BLaER1 treated with 17β-estradiol and CSF1 and Interleukin-3, amounts not matched to agents 10 nM and 100 nM (cell line): ENCODE results near the gene SERF2.
"Not testable (repeated sequence)": the region's sequence is repeated elsewhere in the genome, so short reads cannot be mapped to it uniquely, and the experiment has no call there.

Source experiments
- H3K27ac ChIP-seq, 11 experiments: shearing (Covaris generic); formaldehyde crosslinking; 2 replicates each; pipeline ENCODE4 v1.8.1; 2022
- H3K27me3 ChIP-seq, 11 experiments: shearing (Covaris generic); formaldehyde crosslinking; 2 replicates each; pipeline ENCODE4 v1.8.1; 2022
- H3K36me3 ChIP-seq, 11 experiments: shearing (Covaris generic); formaldehyde crosslinking; 2 replicates each; pipeline ENCODE4 v1.8.1; 2022
- H3K4me1 ChIP-seq, 10 experiments: shearing (Covaris generic); formaldehyde crosslinking; 2 replicates each; pipeline ENCODE4 v1.8.1; 2022
- H3K4me2 ChIP-seq, 11 experiments: shearing (Covaris generic); formaldehyde crosslinking; 2 replicates each; pipeline ENCODE4 v1.8.1; 2022
- H3K4me3 ChIP-seq, 10 experiments: shearing (Covaris generic); formaldehyde crosslinking; 2 replicates each; pipeline ENCODE4 v1.8.1; 2022
- H3K9ac ChIP-seq, 11 experiments: shearing (Covaris generic); formaldehyde crosslinking; 2 replicates each; pipeline ENCODE4 v1.8.1; 2022
- H3K9me3 ChIP-seq, 11 experiments: shearing (Covaris generic); formaldehyde crosslinking; replicated peaks in 1 of 11; 2 replicates each; pipeline ENCODE4 v1.8.1; 2022
- H4K20me1 ChIP-seq, 11 experiments: shearing (Covaris generic); formaldehyde crosslinking; 2 replicates each; pipeline ENCODE4 v1.8.1; 2022
- Cebpa-rat ChIP-seq, 11 experiments: shearing (Covaris generic); IDR thresholded peaks; 2 replicates each; pipeline ENCODE4 v1.8.1; 2022

Gene SERF2

DNA sequence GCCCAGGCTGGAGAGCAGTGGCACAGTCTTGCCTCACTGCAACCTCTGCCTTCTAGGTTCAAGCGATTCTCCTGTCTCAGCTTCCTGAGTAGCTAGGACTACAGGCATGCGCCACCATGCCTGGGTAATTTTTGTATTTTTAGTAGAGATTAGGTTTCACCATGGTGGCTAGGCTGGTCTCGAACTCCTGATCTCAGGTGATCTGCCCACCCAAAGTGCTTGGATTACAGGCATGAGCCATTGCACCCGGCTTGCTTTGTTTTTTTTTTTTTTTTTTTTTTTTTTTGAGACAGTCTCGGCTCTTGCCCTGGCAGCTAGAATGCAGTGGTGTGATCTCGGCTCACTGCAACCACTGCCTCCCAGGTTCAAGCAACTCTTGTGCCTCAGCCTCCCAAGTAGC is 40.4 kb downstream of the SERF2 start:
- peaks cover 19 to 50% (median 38%) of the 10 kb centered on the region in 10 experiments for H3K4me1 ChIP-seq
- H3K27me3 ChIP-seq, H3K9me3 ChIP-seq, H3K27ac ChIP-seq, H3K4me3 ChIP-seq: not testable (repeated sequence)
- H3K9ac ChIP-seq: peak overlapping the region in 1 of 11 experiments; percentile 4; a peak in 1 of 22 replicates
- H3K4me2 ChIP-seq: peak overlapping the region in 6 of 11 experiments; percentile 0 to 94 (median 20); a peak in 4 of 22 replicates
- peaks cover 8 to 92% (median 62%) of the 10 kb centered on the region in 11 experiments; a peak in 20 of 22 replicates for H3K36me3 ChIP-seq
- peaks cover 0 to 25% (median 9%) of the 10 kb centered on the region in 11 experiments; a peak in 7 of 22 replicates for H4K20me1 ChIP-seq

GRCh38 chr15:43845421-43845820 is 53.3 kb downstream of the SERF2 start:
- Histone ChIP-seq H3K36me3 (peaks cover 5 to 99% (median 91%) of the 10 kb centered on the region in 11 experiments; a peak in 20 of 22 replicates), H4K20me1 (peaks cover 0 to 5% (median 0%) of the 10 kb centered on the region in 11 experiments; a peak in 1 of 22 replicates), H3K27ac (no peak overlapping the region), H3K4me3 (no peak overlapping the region), H3K4me2 (no peak overlapping the region), H3K9me3 (no peaks in the 10 kb centered on the region; a peak in 1 of 22 replicates), H3K27me3 (no peaks in the 10 kb centered on the region), H3K4me1 (no peaks in the 10 kb centered on the region), H3K9ac (no peak overlapping the region)
- TF ChIP-seq Cebpa-rat (IDR thresholded peaks at IDR 0.05): no peak
